SKM-1 (cell line): ENCODE results near the gene ARL16.

Experiments used
- DNase-seq: peaks from one replicate; lab custom pipeline; 2025; ENCODE audit not compliant: unreplicated experiment; lab: John Stamatoyannopoulos, UW

The ARL16 gene

DNA sequence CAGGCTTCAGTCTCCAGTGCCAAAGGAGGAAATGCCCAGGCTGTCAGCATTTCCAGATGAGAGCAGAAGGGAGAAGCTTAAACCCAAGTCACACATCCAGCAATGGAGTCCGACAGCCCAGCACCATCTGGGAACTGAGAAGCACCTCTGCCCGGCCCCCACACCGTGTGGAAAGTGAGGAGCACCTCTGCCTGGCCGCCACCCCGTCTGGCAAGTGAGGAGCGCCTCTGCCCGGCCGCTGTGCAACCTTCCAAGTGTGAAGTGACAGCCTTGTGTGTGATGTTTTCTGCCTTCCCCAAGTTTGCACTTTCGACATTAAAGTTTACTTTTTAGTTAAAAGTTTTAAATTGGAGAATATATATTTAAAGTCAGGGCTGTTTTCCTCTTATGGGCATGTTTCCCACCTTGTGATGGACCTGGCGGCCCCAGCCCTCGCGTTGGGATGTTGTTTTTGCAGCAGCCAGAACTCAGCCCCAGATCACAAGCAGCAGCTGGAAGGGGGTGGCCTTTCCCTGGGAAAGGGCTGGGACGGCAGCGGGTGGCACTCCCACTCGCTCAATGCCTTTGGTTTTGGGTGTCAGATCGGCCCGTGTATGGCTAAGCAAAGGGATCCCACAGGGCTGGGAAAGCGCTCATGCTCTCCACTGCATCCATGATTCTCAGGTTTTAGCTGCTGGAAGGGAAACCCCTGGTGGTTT is 9.9 kb downstream of the ARL16 start:
- no peak for DNase-seq

DNA sequence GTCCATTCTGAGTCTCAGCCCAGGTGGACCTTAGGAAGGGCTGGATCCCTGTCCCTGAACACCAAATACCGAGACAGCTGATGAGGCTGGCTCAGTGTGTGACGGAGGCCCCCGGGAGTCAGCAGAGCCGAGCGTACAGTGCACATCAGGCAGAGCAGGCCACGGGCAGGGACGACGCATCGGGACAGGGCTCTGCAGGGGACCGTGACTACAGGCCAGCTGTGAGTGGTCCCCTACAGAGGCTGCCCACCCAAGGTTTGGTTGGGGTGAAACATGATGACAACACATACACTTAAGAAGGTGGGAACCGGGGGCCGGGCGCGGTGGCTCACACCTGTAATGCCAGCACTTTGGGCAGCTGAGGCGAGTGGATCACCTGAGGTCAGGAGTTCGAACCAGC is 10.6 kb downstream of the ARL16 start:
- no peak for DNase-seq

DNA sequence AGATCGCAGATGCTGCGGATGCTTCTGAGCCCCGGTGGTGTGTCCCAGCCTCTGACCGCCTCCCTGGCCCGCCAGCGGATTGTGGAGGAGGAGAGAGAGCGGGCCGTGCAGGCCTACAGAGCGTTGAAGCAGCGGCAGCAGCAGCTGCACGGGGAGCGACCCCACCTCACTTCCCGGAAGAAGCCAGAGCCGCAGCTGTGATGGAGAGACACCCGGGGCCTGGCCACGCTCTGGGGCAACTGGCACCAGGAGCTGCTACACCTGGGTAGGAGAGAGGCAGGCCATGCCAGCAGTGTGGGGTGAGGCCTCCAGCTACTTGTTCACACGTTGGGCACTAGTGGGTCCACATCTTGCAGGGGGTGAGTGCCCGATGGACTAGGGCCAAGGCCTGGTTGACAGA is 11.1 kb downstream of the ARL16 start:
- no peak for DNase-seq

DNA sequence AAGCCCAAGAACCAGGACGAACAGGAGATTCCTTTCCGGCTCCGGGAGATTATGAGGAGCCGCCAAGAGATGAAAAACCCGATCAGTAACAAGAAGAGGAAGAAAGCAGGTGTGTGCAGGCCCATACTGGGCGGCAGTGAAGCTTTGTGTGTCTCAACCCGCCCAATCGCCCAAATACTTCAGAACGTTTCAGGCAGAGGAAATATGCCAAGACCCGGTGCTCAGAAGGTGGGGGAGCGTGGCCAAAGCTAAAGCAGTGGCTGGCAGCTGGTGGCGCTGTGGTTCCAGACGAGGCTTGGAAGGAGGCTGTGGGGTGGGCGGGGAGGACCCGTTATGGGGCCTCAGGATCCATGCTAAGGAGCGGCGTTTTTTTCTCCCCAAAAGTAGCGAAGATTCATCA is 15.8 kb downstream of the ARL16 start:
- no peak for DNase-seq

DNA sequence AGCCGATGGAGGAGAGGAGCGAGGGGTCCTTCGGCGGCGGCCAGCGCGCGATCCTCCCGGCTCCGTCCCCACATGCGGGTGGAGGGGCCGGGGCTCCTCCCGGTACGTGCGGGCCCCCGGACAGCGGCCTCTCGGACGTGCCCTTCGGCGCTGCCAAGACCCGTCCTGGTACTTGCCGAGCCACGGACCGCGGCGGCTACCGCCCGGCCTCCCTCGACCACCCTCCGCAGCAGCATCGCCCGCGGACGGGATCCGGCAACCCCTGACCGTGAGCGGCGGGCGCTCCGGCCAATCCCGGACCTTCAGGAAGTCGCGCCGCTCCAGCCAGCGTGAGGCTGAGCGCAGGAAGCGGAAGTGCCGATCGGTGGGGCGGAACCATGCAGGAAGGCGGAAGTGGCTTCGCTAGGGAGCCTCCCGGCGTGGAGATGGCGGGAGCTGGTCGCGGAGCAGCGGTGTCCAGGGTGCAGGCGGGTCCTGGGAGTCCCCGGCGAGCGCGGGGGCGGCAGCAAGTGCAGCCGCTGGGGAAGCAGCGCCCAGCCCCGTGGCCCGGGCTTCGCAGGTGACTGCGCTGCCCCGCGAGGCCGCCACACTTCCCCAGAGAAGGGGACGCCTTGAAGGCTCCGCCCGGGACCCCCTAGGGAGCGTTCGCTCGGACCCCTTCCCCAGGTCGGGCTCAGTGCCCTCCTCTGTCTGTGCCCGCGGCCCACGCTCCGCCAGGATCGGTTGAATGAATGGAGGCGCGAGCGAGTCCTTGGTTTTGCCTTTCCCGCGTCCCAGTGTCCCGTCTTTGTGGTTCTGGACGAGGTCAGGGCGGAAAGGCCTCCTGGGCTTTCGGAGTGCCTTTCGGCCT is 17.0 kb downstream of the ARL16 start, which contains the start of the genes CCDC137 and OXLD1:
Gene CCDC137, plus strand, starts transcription at position 396 of the 850 bp plus-strand sequence. Its CDS starts 30 bp downstream, at position 426.
Gene OXLD1, minus strand, starts transcription at position 264 of the 850 bp plus-strand sequence. Its CDS starts 28 bp downstream, at position 236.
- DNase-seq = peak; percentile 76

DNA sequence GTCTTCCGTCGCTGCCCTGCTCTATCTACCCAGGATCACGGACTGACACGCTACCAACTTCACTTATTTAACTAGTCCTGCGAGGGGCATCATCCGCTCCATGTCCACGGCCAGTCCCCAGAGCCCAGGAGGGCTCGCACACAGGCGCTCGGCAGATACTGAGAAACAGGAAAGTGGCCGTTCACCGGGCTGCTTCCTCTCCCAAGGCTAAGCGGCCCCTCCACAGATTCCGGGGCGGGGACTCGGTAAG is 17.6 kb downstream of the ARL16 start:
- no peak for DNase-seq

DNA sequence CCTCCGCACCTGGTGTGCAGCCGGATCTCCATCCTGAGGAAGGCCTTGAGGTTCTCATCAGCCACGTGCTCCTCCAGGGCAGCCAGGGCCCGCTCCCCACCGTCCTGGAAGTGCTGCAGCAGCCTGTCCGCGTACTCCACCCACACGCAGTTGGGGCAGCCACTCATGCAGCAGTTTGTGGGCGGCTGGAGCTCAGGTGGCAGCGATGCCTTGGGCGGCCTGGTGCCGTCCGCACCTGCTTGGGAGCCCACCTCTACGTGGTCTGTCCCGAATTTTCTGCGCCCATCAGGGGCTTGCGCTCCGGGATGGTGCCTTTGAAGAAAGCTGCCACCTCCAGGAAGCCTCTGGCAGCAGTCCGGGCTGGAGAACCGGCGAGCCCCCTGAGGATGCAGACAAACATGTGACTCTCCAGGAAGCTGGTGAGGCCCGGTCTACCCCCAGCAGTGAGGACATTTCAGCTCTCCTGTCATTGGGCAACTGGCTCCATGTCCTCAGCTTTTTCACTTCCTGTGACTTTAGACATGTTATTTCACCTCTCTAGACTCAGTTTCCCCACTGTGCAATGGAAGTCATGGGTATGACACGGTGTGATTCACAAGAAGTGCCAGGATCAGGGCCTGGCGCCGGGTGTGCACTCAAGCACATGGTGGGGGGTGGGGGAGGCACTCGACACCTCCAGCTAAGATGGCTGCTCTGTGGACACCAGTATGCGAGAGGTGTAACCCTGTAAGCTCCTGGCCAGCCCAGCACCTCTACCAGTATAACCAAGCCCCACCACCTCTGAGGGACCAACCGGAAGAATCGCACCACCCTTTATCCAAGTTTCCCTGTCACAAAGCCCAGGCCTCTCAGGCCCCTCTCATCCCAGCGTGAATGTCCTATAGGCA is 18.1 kb downstream of the ARL16 start:
- no peak for DNase-seq

DNA sequence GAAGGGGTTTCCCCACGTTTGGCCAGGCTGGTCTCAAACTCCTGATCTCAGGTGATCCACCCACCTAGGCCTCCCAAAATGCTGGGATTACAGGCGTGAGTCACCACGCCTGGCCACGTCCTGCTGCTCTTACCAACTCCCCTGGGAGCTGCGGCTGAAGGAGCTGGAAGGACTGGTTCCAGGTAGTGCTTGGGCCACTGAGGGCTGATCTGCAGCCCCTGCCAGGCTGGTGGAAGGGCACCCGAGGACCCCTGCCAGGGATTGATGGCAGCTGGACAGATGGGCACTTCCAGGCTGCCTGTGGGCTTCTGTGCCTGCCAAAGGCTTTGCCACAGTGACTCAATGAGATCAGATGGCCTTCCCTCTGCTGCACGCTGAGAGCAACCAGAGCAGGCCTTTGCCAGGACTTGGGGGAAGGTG is 19.5 kb downstream of the ARL16 start:
- no peak for DNase-seq

DNA sequence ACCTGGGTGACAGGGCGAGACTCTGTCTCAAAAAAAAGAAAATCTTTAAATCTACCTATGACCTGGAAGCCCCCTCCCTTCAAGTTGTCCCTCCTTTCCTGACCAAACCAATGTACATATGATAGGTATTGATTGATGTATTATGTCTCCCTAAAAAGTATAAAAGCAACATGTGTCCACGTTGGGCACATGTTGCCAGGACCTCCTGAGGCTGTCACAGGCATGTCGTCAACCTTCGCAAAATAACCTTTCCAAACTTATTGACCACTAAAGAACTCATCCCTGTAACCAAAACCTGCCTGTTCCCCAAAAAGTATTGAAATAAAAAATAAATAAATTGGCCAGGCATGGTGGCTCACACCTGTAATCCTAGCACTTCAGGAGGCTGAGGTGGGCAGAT is 21.6 kb downstream of the ARL16 start:
- no peak for DNase-seq

DNA sequence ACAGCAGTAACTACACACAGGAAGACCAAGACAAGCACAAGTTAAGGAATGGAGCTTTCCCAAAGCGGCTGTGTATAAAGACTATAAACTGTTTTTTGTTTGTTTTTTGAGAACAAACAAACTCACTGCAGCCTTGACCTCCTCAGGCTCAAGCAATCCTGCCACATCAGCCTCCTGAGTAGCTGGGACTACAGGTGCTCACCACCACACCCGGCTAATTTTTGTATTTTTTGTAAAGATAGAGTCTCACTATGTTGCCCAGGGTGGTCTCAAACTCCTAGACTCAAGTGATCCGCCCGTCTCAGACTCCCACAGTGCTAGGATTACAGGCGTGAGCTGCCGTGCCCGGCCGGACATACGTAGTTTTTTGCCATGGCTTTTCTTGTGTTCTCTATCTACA is 23.2 kb downstream of the ARL16 start:
- DNase-seq = no peak

DNA sequence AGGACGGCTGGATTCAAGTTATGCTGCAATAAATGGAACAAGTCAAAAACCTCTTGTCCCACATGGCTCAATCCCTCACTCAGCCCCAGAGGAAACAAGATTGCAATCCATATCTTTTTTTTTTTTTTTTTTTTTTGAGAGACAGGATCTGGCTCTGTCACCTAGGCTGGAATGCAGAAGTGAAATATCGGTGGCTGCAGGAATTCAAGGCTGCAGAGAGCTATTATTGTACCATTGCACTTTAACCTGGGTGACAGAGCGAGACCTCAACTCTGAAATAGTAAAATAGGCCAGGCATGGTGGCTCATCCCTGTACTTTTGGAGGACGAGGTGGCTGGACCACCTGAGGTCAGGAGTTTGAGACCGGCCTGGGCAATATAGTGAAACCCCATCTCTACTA is 24.6 kb downstream of the ARL16 start:
- no peak for DNase-seq

DNA sequence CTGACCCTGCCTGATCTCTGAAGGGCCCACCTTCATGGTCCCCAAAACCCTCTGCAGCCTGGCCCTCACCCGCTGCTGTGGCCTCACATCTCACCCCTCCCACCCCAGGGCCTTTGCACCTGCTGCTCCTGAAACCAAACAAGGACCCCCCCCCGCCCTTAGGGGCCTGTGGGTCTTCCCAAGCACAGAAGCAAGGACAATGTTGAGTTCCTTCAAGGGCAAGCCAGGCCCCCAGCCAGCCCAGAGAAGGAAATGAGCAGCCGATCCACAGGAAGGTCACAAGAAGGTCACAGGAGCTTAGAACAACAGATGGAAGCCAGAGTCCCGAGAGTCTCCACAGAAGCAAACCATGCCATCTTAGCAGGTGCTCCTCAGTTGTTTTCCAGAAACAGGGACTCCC is 26.8 kb downstream of the ARL16 start:
- DNase-seq = peak; percentile 50

DNA sequence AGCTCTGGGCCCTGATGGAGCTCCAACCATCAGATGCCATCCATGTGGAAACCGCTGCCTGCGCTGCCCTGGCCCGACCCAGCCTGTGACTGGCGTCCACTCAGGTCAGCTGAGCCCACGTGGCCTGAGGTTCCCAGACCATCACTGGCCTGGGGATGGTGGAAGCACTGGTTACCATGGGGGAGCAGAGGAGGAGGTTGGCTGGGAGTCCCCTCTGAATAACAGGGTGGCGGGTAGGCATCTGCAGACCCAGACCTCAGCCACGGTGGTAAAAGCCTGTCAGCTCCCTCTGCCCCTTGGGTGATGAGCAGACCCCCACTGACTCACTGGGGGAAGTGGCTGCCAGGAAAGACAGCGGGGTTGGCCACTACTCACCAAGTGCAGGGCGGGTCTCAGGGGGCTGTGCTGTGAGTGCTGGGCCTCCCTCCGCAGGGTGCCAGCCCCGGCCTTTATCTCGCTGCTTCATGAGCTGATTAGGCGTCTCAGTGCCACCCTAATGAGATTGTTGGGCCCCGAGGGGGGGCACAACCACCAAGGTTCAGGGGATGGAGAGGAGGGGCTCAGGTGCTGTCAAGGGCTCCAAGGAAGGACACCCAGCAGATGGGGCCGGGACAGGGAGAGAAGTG is 27.4 kb downstream of the ARL16 start, which contains the start of gene PDE6G:
Gene PDE6G, minus strand, starts transcription at position 425 of the 626 bp plus-strand sequence. CDS start 3,237 bp downstream, outside the sequence.
- DNase-seq = no peak

DNA sequence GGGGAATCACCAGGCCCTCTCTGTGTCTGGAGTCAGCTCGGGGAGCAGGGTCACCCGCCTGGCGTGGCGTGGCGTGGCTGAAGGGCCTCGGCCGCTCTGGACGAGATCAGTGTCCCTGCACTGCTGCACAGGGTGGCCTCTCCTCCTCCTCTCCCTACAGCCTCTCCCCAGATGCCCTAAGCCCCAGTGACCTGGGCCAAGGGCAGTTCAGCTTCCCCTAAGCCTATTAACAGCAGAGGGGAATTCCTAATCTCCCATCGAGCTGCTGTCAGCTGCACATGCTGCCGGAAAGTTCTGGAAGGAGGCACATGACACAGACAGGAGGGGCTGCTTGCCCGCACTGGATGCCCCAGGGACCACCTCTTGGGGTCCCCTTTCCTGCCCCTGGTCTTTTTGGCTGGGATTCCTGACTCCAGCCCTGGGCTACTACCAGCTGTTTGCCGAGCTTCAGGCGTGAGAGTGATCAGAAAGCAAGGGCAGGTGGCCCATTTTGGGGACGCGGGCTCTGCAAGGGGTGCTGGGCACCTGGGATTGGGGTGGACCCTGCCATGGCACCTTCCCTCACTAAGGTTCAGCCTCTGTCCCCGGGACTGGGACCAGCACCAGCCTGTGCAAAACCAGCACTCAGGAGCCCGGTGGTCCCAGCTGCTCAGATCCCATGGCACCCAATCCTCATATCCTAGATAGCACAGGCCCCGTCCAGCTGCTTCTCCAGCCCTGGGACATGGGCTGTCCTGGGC is 28.0 kb downstream of the ARL16 start:
- no peak for DNase-seq

DNA sequence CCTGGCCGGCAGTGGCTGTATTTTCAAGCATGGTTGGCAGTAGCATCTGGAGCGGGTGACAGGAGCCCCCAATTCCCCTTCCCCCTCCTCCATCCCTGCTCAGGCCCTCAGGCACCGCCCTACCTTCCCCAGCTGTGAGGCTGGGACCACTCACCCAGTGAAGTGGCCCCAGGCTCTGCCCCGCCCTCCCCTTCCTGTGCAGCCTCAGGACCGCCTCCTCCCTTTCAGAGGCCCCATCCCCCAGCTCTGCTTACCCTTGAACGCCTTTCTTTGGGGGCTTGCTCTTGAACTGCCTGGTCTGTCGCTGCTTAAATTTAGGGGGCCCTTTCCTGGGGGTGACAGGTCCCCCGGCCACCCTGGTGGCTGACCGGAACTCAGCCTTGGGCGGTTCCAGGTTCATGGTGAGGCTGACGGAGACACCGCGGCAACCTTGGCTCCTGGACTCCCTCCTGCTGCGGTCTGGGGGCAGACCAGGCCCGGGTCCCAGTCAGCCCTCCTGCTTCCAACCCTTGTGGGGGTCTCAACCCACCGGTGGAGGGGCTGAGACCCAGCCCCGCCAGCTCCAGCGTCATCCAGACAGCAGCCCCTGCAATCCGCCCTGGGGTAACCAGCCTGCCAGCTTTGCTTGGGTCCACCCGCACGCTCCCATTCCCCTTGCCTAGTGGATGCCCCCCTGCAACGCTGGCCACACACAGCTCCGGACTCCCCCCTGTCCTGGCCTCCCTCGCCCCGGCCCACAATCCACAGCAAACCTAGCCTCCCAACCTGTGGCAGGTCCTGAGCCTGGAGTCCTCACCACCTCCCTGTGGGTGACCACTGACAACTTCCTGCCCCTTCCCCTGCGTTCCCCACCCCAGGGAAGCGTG is 30.5 kb downstream of the ARL16 start:
- DNase-seq = no peak

DNA sequence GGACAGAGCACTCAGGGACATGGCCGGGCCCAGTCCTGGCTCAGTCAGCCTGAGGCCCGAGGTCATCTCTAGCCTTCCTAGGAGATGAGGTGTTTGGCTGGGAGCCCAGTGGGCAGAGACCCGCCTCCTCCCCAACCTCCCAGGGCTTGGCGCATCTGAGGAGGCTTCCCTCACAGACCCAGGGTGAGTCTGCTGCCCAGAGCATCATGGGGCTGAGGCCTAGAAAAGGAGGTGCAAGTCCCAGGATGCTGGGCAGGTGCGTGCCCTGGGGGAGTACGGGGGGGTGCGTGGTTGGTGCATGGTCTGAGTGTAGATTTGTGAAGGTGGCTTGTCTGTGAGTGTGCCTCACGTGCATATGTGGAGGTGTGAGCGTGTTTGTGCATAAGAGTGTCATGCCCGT is 31.9 kb downstream of the ARL16 start:
- no peak for DNase-seq

DNA sequence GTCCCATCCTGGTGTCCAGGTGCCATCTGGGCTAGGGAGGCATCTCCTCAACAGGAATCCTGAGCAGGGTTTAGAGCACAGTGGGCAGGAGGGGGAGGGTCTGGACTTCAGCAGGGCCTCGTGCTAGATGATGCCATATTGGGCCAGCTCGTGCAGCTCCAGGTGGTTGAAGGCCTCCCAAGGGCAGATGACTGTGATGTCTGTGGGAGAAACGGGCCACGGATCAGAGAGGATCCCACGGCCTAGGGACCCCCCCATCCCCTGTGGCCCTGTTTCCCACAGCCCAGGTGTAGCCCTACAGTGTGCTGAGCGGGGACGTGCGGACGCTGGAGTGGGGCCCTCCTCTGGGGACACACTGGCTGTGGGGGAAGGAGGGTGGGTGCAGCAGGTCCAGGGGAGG is 32.6 kb downstream of the ARL16 start:
- DNase-seq = no peak

DNA sequence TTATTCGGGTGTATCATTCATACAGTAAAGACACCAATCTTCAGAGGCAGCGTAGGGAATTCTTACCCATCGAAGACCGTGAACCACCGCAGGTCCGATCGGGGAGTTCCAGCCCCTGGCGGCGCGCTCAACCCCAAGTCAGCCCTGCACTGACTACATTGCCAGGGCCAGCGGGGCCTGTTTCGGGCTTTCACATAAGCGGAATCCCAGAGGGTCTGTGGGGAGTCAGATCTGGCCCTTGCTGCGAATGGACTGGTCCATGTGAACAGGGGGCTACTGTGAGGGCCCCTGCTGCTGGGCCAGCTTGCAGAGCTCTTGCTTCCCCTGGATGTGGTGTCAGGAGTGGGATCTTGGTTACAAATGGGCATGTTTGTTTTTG is 34.9 kb downstream of the ARL16 start:
- no peak for DNase-seq

DNA sequence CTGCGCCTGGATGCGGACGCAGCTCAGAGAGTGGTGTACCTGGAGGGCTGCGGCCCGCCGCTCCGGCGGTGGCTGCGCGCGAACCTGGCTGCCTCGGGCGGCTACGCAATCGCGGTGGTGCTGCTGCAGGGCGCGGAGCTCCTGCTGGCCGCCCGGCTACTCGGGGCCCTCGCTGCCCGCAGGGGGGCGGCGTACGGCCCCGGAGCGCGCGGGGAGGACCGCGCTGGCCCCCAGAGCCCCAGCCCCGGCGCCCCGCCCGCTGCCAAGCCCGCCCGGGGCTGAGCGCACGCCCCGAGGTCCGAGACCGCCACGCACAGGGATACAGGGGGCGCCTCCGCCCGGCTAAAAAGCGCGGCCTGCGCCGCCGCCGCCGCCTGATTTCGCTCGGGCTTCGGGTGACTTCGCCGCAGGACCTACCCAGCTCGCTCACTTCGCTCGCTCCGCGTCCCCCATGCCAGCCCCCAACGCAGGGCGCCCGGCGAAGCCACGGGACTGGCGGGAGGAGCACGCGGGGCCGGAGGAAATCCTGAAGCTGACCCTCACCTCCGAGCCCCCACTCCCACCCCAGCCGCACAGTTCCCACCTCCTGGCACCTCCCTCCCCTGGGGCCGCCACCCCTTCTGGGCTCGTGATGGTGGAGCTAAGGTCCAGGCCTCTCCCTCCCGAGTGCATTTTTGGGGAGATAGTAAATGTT is 35.4 kb downstream of the ARL16 start:
- no peak for DNase-seq
